ENCODE measurements around the gene OXA1L. TPM values are rescaled to one million over a fixed set of nuclear protein-coding genes. Genes with fewer than 3 reads are reported as not detected.
A peak's percentile ranks its signal among the peaks of the same experiment; 100 is the strongest.

OXA1L gene
- total RNA-seq, 1 donor from 2014 or later = 115 TPM

GRCh38 chr14:22807432-22808087, 41.1 kb downstream of the OXA1L start:
- H3K27me3 Mint-ChIP-seq (ENCODE audit: low read depth) = no peaks in the 10 kb centered on the region
- no peak overlapping the region for H3K4me3 Mint-ChIP-seq
- peaks cover 4% of the 10 kb centered on the region for H3K9me3 Mint-ChIP-seq
- H3K27ac Mint-ChIP-seq = peak overlapping the region; percentile 80
- peaks cover 4% of the 10 kb centered on the region for H3K36me3 Mint-ChIP-seq
- DNase-seq (ENCODE audit: low spot score in 2 of 2, unreplicated experiment in 2 of 2) = no peak
- peaks cover 18% of the 10 kb centered on the region for H3K4me1 Mint-ChIP-seq
- no peak for TF ChIP-seq CTCF (IDR thresholded peaks at IDR 0.05; ENCODE audit: unreplicated experiment)

GRCh38 chr14:22808388-22809209, 42.1 kb downstream of the OXA1L start:
- TF ChIP-seq CTCF (IDR thresholded peaks at IDR 0.05; ENCODE audit: unreplicated experiment) = no peak
- H3K4me3 Mint-ChIP-seq = no peak overlapping the region
- DNase-seq (ENCODE audit: low spot score in 2 of 2, unreplicated experiment in 2 of 2) = no peak
- no peaks in the 10 kb centered on the region for H3K27me3 Mint-ChIP-seq (ENCODE audit: low read depth)
- peak overlapping the region; percentile 80 for H3K27ac Mint-ChIP-seq
- peaks cover 4% of the 10 kb centered on the region for H3K9me3 Mint-ChIP-seq
- peaks cover 18% of the 10 kb centered on the region for H3K4me1 Mint-ChIP-seq
- peaks cover 4% of the 10 kb centered on the region for H3K36me3 Mint-ChIP-seq

GRCh38 chr14:22811722-22812121, 45.2 kb downstream of the OXA1L start:
- no peak overlapping the region for H3K4me3 Mint-ChIP-seq
- DNase-seq (ENCODE audit: low spot score in 2 of 2, unreplicated experiment in 2 of 2) = no peak
- H3K4me1 Mint-ChIP-seq = peaks cover 35% of the 10 kb centered on the region
- no peaks in the 10 kb centered on the region for H3K27me3 Mint-ChIP-seq (ENCODE audit: low read depth)
- no peaks in the 10 kb centered on the region for H3K9me3 Mint-ChIP-seq
- no peak overlapping the region for H3K27ac Mint-ChIP-seq
- no peaks in the 10 kb centered on the region for H3K36me3 Mint-ChIP-seq
- no peak for TF ChIP-seq CTCF (IDR thresholded peaks at IDR 0.05; ENCODE audit: unreplicated experiment)

- no peak for DNase-seq (ENCODE audit: low spot score in 2 of 2, unreplicated experiment in 2 of 2)
These were observed 46.3 kb downstream of the OXA1L start for GRCh38 chr14:22812744-22813143.

GRCh38 chr14:22813145-22813544, 46.7 kb downstream of the OXA1L start:
- Mint-ChIP-seq H3K27me3 (ENCODE audit: low read depth) (no peaks in the 10 kb centered on the region), H3K4me1 (peaks cover 30% of the 10 kb centered on the region), H3K9me3 (no peaks in the 10 kb centered on the region), H3K27ac (no peak overlapping the region), H3K4me3 (no peak overlapping the region), H3K36me3 (no peaks in the 10 kb centered on the region)
- TF ChIP-seq CTCF (IDR thresholded peaks at IDR 0.05; ENCODE audit: unreplicated experiment) = no peak
- DNase-seq (ENCODE audit: low spot score in 2 of 2, unreplicated experiment in 2 of 2) = no peak

More at GRCh38 chr14:22812744-22813143, 46.3 kb downstream of the OXA1L start:
- Mint-ChIP-seq H3K27me3 (ENCODE audit: low read depth) (no peaks in the 10 kb centered on the region), H3K9me3 (no peaks in the 10 kb centered on the region), H3K4me3 (no peak overlapping the region), H3K27ac (no peak overlapping the region), H3K36me3 (no peaks in the 10 kb centered on the region), H3K4me1 (peaks cover 30% of the 10 kb centered on the region)
- TF ChIP-seq CTCF (IDR thresholded peaks at IDR 0.05; ENCODE audit: unreplicated experiment) = no peak
